Measurements from ENCODE around the gene OPN5.

DNA sequence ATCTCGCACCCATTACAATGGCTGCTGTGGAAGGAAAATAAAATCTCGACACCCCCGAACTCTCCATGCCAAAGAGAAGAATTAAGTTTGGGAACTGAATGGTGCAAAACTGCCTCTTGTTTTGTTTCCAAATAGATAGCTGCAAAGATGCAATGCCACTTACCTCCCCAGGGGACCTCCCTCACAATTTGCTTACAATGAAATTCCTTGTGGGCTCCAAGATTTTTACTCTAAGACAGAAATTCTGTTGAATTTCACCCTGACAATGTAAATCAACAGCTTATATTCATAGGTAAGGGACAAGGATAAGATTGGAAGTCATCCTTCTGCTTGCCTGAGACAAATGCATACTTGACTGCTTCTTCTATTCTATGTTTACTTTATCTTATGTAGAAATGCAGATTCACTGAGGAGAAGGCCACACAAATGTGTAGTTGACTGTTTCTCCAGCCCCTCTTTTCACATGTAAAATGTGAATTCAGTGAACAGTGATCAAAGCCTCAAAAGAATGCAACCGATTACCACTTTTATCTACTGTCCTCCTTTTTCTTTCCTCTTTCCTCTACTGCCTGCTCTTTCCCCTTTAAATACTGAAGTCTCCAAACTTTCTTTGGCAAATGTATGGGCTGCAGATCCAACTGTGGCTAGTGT lies 46.9 kb upstream of the OPN5 start:
- TF ChIP-seq CTCF (IDR thresholded peaks at IDR 0.05) (no peak), POLR2AphosphoS5 (IDR thresholded peaks at IDR 0.05; ENCODE audit: insufficient read depth in 1 of 2, low read depth in 1 of 2) (no peak)

Measured in vagina (tissue), 2 donors.